GM12874 (cell line): ENCODE results near the gene GPR18.
A peak's percentile ranks its signal among the peaks of the same experiment; 100 is the strongest.

Source experiments
- CTCF ChIP-seq: IDR thresholded peaks from 2 replicates; pipeline ENCODE4 v1.5.1; 2011; ENCODE audit warnings: low read depth, mild to moderate bottlenecking, control low read depth, low read length, moderate library complexity; ENCODE audit not compliant: insufficient read depth

GPR18 gene

DNA sequence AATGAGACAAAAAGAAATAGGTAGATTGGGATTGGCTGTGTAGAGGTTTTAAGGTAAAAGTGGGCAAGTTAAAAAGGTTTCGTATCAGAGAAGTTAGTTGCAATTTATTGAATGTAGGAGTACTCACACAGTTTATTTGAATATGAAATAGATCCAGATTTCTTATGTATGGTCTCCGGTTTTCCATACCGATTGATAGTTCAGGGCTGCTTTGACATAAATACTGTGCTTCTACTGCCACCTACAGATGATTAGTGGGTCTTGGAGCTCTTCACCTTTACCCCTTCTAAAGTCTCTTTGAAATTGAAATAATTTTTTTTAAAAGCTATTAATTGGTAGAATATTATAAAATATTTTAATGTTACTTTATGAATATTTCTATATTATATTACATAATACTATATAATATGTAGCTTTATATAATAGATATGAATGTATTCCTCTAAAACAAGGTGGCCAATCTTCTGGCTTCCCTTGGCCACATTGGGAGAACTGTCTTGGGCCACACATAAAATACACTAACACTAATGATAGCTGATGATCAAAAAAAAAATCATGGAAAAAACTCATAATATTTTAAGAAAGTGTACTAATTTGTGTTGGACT is 7.7 kb upstream of the GPR18 start:
- peak; percentile 36; the same call in 1 of the 2 replicates for TF ChIP-seq CTCF

- no peak for TF ChIP-seq CTCF
These were observed 7.1 kb upstream of the GPR18 start for GRCh38 chr13:99265162-99265800.

- no peak for TF ChIP-seq CTCF
These were observed 5.9 kb upstream of the GPR18 start for GRCh38 chr13:99264051-99264450.

- TF ChIP-seq CTCF: no peak
These were observed 5.1 kb upstream of the GPR18 start for GRCh38 chr13:99263126-99263785.

- TF ChIP-seq CTCF: no peak
These were observed 2.9 kb upstream of the GPR18 start for GRCh38 chr13:99261059-99261458.

DNA sequence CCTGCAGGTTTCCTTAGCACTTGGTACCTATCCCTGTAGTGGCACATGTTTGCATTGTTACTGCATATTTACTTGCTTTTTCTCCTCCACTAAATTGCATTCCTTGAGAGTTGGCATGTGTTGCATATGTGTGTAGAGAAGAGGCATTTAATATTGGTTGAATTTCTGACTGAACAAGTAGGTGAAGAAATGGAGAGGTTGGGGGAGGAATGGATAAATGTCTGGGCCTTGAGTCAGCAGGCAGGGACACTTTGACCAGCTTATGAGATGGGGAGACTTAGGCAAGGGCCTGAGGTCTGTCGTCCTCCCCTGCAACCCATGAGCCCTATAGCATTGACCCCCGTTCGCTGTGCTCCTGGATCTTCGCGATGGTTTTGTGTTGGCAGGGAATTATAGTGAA is 2.0 kb upstream of the GPR18 start:
- TF ChIP-seq CTCF: no peak

GRCh38 chr13:99258946-99259345 is 767 bp upstream of the GPR18 start:
- no peak for TF ChIP-seq CTCF
